Myocyte (in vitro differentiated cells): ENCODE data around the gene ZNF143. TPM values are rescaled to one million over a fixed set of nuclear protein-coding genes. Genes with fewer than 3 reads are reported as not detected.
A peak's percentile ranks its signal among the peaks of the same experiment; 100 is the strongest.
"Not testable (repeated sequence)": the region's sequence is repeated elsewhere in the genome, so short reads cannot be mapped to it uniquely, and the experiment has no call there.

ENCODE experiments used
- DNase-seq: peaks from one replicate; pipeline ENCODE4 v3.0.0-alpha.2; 2012; ENCODE audit warnings: low read depth
- total RNA-seq: library from RNA; depleted of rRNA; stranded (reverse); fragments of >200 nt; gene quantifications from 2 replicates; pipeline ENCODE4 v1.2.3, GENCODE V29; 2014

Gene ZNF143
- total RNA-seq, 1 donor from 2014 or later = 21.0 TPM

- DNase-seq = peak; percentile 56
Observed at GRCh38 chr11:9535189-9535781, 74.5 kb downstream of the ZNF143 start.

- no peak for DNase-seq
Observed at GRCh38 chr11:9538548-9538947, 77.7 kb downstream of the ZNF143 start.

GRCh38 chr11:9549216-9549615, 88.4 kb downstream of the ZNF143 start:
- DNase-seq = not testable (repeated sequence)

- no peak for DNase-seq
Observed at GRCh38 chr11:9550191-9550628, 89.4 kb downstream of the ZNF143 start.

- no peak for DNase-seq
Observed at GRCh38 chr11:9561279-9561982, 100.6 kb downstream of the ZNF143 start.

GRCh38 chr11:9562716-9563115, 101.9 kb downstream of the ZNF143 start:
- DNase-seq = no peak

GRCh38 chr11:9563196-9563730, 102.5 kb downstream of the ZNF143 start:
- DNase-seq = peak; percentile 91

- peak; percentile 99 for DNase-seq
Observed at GRCh38 chr11:9565822-9566560, 105.2 kb downstream of the ZNF143 start.

- DNase-seq = no peak
Observed at GRCh38 chr11:9566561-9567063, 105.8 kb downstream of the ZNF143 start.

GRCh38 chr11:9567401-9567800, 106.6 kb downstream of the ZNF143 start:
- no peak for DNase-seq

GRCh38 chr11:9568161-9568853, 107.5 kb downstream of the ZNF143 start:
- no peak for DNase-seq

GRCh38 chr11:9568854-9569587, 108.2 kb downstream of the ZNF143 start:
- peak; percentile 87 for DNase-seq

- DNase-seq = no peak
Observed at GRCh38 chr11:9569588-9570164, 108.9 kb downstream of the ZNF143 start.

GRCh38 chr11:9570313-9571025, 109.7 kb downstream of the ZNF143 start:
- no peak for DNase-seq

- DNase-seq = peak; percentile 34
Observed at GRCh38 chr11:9571071-9571762, 110.4 kb downstream of the ZNF143 start.

- DNase-seq = peak; percentile 21
Observed at GRCh38 chr11:9571763-9572115, 110.9 kb downstream of the ZNF143 start.

GRCh38 chr11:9573052-9573774, 112.4 kb downstream of the ZNF143 start, which contains the start of gene WEE1:
WEE1 (plus strand) TSS chr11:9573670; CDS start chr11:9573934, 264 bp downstream.
- DNase-seq = peak; percentile 99
